ENCODE measurements around the gene FAM177A1. TPM values are rescaled to one million over a fixed set of nuclear protein-coding genes. Genes with fewer than 3 reads are reported as not detected.

FAM177A1 gene
- total RNA-seq, 1 experiment from 2014 or later = 46.7 TPM

- Histone ChIP-seq H3K4me1 (ENCODE audit: control insufficient read depth, insufficient read depth, low read length) (no peaks in the 10 kb centered on the region), H3K27me3 (ENCODE audit: control insufficient read depth, insufficient read depth, low read length) (no peaks in the 10 kb centered on the region), H3K9me3 (ENCODE audit: control insufficient read depth, insufficient read depth, low read depth, low read length) (no peaks in the 10 kb centered on the region), H3K4me3 (ENCODE audit: low read depth in 2 of 2, low read length in 2 of 2) (no peak overlapping the region), H3K27ac (ENCODE audit: low read length) (no peak overlapping the region), H3K36me3 (ENCODE audit: control insufficient read depth, insufficient read depth, low read length) (no peaks in the 10 kb centered on the region; the same call in 1 of the 2 replicates)
- intact Hi-C loops (cut with micrococcal nuclease; ENCODE audit: unreplicated experiment) = no loop called here
- no TSS peak for BruUV-seq (replicated peaks)
- CTCF ChIA-PET = no interaction called here
- in situ Hi-C loops (cut with HindIII; ENCODE audit: low pct_unique_long_range_greater_than_20kb, low sequenced_read_pairs) = no loop called here
- DNase-seq (ENCODE audit: low read depth, low spot score) = no peak
- TF ChIP-seq CTCF (IDR thresholded peaks at IDR 0.05) = no peak
- no peak for TF ChIP-seq TCF7L2 (IDR thresholded peaks at IDR 0.05; ENCODE audit: low read depth, low read length)
- no peak for TF ChIP-seq SIN3A (IDR thresholded peaks at IDR 0.05; ENCODE audit: borderline replicate concordance, insufficient read depth, low read depth, low read length)
- no peak for ATAC-seq
- POLR2A ChIA-PET = interaction anchor here (0.6 kb wide), 1 partner anchor 9 kb away, joined by 4 read pairs; no protein-coding TSS in a partner anchor
These were observed 27.4 kb downstream of the FAM177A1 start for GRCh38 chr14:35073486-35073885.

GRCh38 chr14:35078082-35078481 lies 32.0 kb downstream of the FAM177A1 start:
- no peak overlapping the region for H3K4me3 ChIP-seq (ENCODE audit: low read depth in 2 of 2, low read length in 2 of 2)
- in situ Hi-C loops (cut with HindIII; ENCODE audit: low pct_unique_long_range_greater_than_20kb, low sequenced_read_pairs) = no loop called here
- BruUV-seq (replicated peaks) = no TSS peak
- H3K9me3 ChIP-seq (ENCODE audit: control insufficient read depth, insufficient read depth, low read depth, low read length) = no peaks in the 10 kb centered on the region
- POLR2A ChIA-PET = no interaction called here
- H3K36me3 ChIP-seq (ENCODE audit: control insufficient read depth, insufficient read depth, low read length) = peaks cover 13% of the 10 kb centered on the region
- no peaks in the 10 kb centered on the region for H3K27me3 ChIP-seq (ENCODE audit: control insufficient read depth, insufficient read depth, low read length)
- DNase-seq (ENCODE audit: low read depth, low spot score) = no peak
- ATAC-seq = no peak
- CTCF ChIA-PET = interaction anchor here (0.6 kb wide), 1 partner anchor 14 kb away, joined by 3 read pairs; no protein-coding TSS in a partner anchor
- H3K27ac ChIP-seq (ENCODE audit: low read length) = no peak overlapping the region
- TF ChIP-seq CTCF (IDR thresholded peaks at IDR 0.05) (no peak), REST (IDR thresholded peaks at IDR 0.05; ENCODE audit: insufficient read depth in 1 of 2, low read depth in 2 of 2, low read length in 1 of 2) (no peak), TCF7L2 (IDR thresholded peaks at IDR 0.05; ENCODE audit: low read depth, low read length) (no peak), SIN3A (IDR thresholded peaks at IDR 0.05; ENCODE audit: borderline replicate concordance, insufficient read depth, low read depth, low read length) (no peak)
- no peaks in the 10 kb centered on the region for H3K4me1 ChIP-seq (ENCODE audit: control insufficient read depth, insufficient read depth, low read length)
- intact Hi-C loops (cut with micrococcal nuclease; ENCODE audit: unreplicated experiment) = no loop called here

- Histone ChIP-seq H3K27me3 (ENCODE audit: control insufficient read depth, insufficient read depth, low read length) (no peaks in the 10 kb centered on the region), H3K4me3 (ENCODE audit: low read depth in 2 of 2, low read length in 2 of 2) (no peak overlapping the region), H3K4me1 (ENCODE audit: control insufficient read depth, insufficient read depth, low read length) (no peaks in the 10 kb centered on the region), H3K9me3 (ENCODE audit: control insufficient read depth, insufficient read depth, low read depth, low read length) (no peaks in the 10 kb centered on the region), H3K36me3 (ENCODE audit: control insufficient read depth, insufficient read depth, low read length) (peaks cover 13% of the 10 kb centered on the region), H3K27ac (ENCODE audit: low read length) (no peak overlapping the region)
- ATAC-seq (no peak), DNase-seq (ENCODE audit: low read depth, low spot score) (no peak)
- TF ChIP-seq CTCF (IDR thresholded peaks at IDR 0.05) = no peak
- TF ChIP-seq POLR2AphosphoS5 (IDR thresholded peaks at IDR 0.05; ENCODE audit: low read depth, low read length) = no peak
- no peak for TF ChIP-seq SIN3A (IDR thresholded peaks at IDR 0.05; ENCODE audit: borderline replicate concordance, insufficient read depth, low read depth, low read length)
- TF ChIP-seq TCF7L2 (IDR thresholded peaks at IDR 0.05; ENCODE audit: low read depth, low read length) = no peak
- TF ChIP-seq REST (IDR thresholded peaks at IDR 0.05; ENCODE audit: insufficient read depth in 1 of 2, low read depth in 2 of 2, low read length in 1 of 2) = no peak
- intact Hi-C loops (cut with micrococcal nuclease; ENCODE audit: unreplicated experiment) (no loop called here), in situ Hi-C loops (cut with HindIII; ENCODE audit: low pct_unique_long_range_greater_than_20kb, low sequenced_read_pairs) (no loop called here)
- ChIA-PET CTCF (no interaction called here), POLR2A (no interaction called here)
- no TSS peak for BruUV-seq (replicated peaks)
These were observed 33.7 kb downstream of the FAM177A1 start for GRCh38 chr14:35079742-35080141.
